NT2/D1 (cell line): ENCODE results near the gene TRIM71.

Experiments
- SUZ12 ChIP-seq: IDR thresholded peaks from 2 replicates; pipeline ENCODE4 v1.6.1; 2011; ENCODE audit not compliant: insufficient read length, insufficient read depth; ENCODE audit errors: extremely low read depth
- YY1 ChIP-seq: IDR thresholded peaks from 2 replicates; pipeline ENCODE4 v1.6.1; 2011; ENCODE audit not compliant: insufficient read length, insufficient read depth
- ZNF274 ChIP-seq: IDR thresholded peaks from 2 replicates; pipeline ENCODE4 v1.6.1; 2011; ENCODE audit warnings: mild to moderate bottlenecking, low read depth, low read length

GRCh38 chr3:32866533-32866932 is 48.7 kb downstream of the TRIM71 start:
- TF ChIP-seq YY1, result no peak
- TF ChIP-seq SUZ12, result no peak
- no peak for TF ChIP-seq ZNF274
